ENCODE measurements around the gene HAGH. TPM values are rescaled to one million over a fixed set of nuclear protein-coding genes. Genes with fewer than 3 reads are reported as not detected.

Gene HAGH
- total RNA-seq, 1 experiment from 2014 or later = 36.0 TPM

DNA sequence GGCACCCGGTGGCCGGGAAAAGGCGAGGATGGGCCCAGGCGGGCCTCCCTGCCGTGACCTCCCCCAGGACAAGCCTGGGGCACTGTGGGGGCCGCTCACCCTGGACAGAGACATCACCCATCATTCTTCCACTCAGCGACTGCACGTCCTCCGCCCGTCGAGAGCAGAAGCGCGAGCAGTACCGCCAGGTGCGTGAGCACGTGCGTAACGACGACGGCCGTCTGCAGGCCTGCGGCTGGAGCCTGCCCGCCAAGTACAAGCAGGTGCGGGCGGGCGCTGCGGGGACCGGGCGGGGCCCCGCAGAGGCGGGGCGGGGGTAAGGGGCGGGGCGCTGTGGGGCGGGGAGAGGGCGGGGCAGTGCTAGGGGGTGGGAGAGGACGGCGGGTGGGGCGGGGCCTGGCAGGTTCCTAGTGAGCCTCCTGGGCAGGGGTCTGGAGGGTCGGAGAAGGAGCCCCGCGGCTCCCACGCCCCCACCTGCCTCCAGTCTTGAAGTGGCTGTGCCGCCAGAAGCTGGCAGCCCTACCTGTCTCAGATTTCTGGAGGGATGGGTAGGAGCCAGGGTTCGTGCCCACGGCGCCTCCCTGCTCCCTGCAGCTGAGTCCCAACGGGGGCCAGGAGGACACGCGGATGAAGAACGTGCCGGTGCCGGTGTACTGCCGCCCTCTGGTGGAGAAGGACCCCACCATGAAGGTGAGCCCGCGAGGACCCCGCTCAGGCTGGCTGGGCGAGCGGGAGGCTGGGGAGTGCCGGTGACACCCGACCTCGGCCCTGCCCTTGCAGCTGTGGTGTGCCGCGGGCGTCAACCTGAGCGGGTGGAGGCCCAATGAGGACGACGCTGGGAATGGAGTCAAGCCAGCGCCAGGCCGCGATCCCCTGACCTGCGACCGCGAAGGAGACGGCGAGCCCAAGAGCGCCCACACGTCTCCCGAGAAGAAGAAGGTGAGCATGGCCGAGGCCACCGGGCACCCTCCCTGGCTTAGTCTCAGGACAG lies 62.8 kb downstream of the HAGH start (continued):
- TF ChIP-seq, protein P1, sequence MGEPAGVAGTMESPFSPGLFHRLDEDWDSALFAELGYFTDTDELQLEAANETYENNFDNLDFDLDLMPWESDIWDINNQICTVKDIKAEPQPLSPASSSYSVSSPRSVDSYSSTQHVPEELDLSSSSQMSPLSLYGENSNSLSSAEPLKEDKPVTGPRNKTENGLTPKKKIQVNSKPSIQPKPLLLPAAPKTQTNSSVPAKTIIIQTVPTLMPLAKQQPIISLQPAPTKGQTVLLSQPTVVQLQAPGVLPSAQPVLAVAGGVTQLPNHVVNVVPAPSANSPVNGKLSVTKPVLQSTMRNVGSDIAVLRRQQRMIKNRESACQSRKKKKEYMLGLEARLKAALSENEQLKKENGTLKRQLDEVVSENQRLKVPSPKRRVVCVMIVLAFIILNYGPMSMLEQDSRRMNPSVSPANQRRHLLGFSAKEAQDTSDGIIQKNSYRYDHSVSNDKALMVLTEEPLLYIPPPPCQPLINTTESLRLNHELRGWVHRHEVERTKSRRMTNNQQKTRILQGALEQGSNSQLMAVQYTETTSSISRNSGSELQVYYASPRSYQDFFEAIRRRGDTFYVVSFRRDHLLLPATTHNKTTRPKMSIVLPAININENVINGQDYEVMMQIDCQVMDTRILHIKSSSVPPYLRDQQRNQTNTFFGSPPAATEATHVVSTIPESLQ (CRISPR knock-in tag; IDR thresholded peaks at IDR 0.05) = no peak
- TF ChIP-seq, protein P2, sequence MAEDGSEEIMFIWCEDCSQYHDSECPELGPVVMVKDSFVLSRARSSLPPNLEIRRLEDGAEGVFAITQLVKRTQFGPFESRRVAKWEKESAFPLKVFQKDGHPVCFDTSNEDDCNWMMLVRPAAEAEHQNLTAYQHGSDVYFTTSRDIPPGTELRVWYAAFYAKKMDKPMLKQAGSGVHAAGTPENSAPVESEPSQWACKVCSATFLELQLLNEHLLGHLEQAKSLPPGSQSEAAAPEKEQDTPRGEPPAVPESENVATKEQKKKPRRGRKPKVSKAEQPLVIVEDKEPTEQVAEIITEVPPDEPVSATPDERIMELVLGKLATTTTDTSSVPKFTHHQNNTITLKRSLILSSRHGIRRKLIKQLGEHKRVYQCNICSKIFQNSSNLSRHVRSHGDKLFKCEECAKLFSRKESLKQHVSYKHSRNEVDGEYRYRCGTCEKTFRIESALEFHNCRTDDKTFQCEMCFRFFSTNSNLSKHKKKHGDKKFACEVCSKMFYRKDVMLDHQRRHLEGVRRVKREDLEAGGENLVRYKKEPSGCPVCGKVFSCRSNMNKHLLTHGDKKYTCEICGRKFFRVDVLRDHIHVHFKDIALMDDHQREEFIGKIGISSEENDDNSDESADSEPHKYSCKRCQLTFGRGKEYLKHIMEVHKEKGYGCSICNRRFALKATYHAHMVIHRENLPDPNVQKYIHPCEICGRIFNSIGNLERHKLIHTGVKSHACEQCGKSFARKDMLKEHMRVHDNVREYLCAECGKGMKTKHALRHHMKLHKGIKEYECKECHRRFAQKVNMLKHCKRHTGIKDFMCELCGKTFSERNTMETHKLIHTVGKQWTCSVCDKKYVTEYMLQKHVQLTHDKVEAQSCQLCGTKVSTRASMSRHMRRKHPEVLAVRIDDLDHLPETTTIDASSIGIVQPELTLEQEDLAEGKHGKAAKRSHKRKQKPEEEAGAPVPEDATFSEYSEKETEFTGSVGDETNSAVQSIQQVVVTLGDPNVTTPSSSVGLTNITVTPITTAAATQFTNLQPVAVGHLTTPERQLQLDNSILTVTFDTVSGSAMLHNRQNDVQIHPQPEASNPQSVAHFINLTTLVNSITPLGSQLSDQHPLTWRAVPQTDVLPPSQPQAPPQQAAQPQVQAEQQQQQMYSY (CRISPR knock-in tag; IDR thresholded peaks at IDR 0.05) = 0 out of 2 replicates have a peak, but pooled peaks have one; percentile 52
- peak; percentile 85; the same call in 1 of the 2 replicates for TF ChIP-seq TCF7 (CRISPR knock-in tag; IDR thresholded peaks at IDR 0.05; ENCODE audit: low read depth)
- peak; percentile 68; the same call in 1 of the 2 replicates for TF ChIP-seq MYBL2 (CRISPR knock-in tag; IDR thresholded peaks at IDR 0.05)
- TF ChIP-seq GABPB1 (CRISPR knock-in tag; IDR thresholded peaks at IDR 0.05) = no peak
- TF ChIP-seq, protein P3, sequence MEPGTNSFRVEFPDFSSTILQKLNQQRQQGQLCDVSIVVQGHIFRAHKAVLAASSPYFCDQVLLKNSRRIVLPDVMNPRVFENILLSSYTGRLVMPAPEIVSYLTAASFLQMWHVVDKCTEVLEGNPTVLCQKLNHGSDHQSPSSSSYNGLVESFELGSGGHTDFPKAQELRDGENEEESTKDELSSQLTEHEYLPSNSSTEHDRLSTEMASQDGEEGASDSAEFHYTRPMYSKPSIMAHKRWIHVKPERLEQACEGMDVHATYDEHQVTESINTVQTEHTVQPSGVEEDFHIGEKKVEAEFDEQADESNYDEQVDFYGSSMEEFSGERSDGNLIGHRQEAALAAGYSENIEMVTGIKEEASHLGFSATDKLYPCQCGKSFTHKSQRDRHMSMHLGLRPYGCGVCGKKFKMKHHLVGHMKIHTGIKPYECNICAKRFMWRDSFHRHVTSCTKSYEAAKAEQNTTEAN (CRISPR knock-in tag; IDR thresholded peaks at IDR 0.05) = peak; percentile 70; the same call in 1 of the 2 replicates
- TF ChIP-seq ETV6 (CRISPR knock-in tag; IDR thresholded peaks at IDR 0.05) = peak; percentile 58; the same call in 1 of the 2 replicates
- TF ChIP-seq, protein P4, sequence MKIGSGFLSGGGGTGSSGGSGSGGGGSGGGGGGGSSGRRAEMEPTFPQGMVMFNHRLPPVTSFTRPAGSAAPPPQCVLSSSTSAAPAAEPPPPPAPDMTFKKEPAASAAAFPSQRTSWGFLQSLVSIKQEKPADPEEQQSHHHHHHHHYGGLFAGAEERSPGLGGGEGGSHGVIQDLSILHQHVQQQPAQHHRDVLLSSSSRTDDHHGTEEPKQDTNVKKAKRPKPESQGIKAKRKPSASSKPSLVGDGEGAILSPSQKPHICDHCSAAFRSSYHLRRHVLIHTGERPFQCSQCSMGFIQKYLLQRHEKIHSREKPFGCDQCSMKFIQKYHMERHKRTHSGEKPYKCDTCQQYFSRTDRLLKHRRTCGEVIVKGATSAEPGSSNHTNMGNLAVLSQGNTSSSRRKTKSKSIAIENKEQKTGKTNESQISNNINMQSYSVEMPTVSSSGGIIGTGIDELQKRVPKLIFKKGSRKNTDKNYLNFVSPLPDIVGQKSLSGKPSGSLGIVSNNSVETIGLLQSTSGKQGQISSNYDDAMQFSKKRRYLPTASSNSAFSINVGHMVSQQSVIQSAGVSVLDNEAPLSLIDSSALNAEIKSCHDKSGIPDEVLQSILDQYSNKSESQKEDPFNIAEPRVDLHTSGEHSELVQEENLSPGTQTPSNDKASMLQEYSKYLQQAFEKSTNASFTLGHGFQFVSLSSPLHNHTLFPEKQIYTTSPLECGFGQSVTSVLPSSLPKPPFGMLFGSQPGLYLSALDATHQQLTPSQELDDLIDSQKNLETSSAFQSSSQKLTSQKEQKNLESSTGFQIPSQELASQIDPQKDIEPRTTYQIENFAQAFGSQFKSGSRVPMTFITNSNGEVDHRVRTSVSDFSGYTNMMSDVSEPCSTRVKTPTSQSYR (CRISPR knock-in tag; IDR thresholded peaks at IDR 0.05) = peak; percentile 73; the same call in 1 of the 2 replicates
- TF ChIP-seq NR3C1 (CRISPR knock-in tag; conservative IDR thresholded peaks at IDR 0.05; ENCODE audit: low read depth) = 0 out of 2 replicates have a peak, but pooled peaks have one; percentile 53
- TF ChIP-seq JUN (CRISPR knock-in tag; IDR thresholded peaks at IDR 0.05) = peak; percentile 37; the same call in 1 of the 2 replicates
- 0 out of 2 replicates have a peak, but pooled peaks have one; percentile 18 for TF ChIP-seq ATF1 (CRISPR knock-in tag; IDR thresholded peaks at IDR 0.05)
- peak; percentile 91 for TF ChIP-seq FOXP1 (CRISPR knock-in tag; IDR thresholded peaks at IDR 0.05; ENCODE audit: borderline replicate concordance)
- TF ChIP-seq, protein P5, sequence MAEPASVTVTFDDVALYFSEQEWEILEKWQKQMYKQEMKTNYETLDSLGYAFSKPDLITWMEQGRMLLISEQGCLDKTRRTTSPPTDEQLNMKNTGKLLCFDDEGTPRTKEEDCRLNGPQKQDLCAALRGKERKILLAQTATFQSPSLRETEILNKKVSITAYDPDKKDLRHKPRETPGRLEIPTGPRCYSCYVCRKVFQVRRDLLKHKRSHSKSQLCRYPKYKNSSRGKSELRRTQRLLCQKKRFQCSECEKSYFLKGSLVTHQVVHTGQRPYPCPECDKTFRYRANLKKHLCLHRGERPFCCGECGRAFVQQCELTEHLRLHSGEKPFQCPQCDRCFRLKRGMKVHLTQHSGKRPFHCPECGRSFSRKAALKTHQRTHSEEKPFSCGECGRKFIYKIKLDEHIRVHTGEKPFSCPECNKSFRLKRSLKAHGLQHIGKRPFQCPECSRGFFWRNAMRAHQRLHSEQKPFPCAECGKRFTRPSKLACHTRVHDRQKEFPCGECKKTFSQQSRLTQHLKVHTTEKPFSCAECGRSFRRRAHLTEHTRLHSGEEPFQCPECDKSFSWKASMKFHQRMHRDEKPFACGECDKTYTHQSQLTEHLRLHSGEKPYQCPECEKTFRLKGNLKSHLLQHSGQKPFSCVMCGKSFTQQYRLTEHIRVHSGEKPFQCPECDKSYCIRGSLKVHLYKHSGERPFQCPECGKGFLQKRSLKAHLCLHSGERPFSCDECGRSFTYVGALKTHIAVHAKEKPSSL (CRISPR knock-in tag; conservative IDR thresholded peaks at IDR 0.05) = no peak
- TF ChIP-seq, protein P6, sequence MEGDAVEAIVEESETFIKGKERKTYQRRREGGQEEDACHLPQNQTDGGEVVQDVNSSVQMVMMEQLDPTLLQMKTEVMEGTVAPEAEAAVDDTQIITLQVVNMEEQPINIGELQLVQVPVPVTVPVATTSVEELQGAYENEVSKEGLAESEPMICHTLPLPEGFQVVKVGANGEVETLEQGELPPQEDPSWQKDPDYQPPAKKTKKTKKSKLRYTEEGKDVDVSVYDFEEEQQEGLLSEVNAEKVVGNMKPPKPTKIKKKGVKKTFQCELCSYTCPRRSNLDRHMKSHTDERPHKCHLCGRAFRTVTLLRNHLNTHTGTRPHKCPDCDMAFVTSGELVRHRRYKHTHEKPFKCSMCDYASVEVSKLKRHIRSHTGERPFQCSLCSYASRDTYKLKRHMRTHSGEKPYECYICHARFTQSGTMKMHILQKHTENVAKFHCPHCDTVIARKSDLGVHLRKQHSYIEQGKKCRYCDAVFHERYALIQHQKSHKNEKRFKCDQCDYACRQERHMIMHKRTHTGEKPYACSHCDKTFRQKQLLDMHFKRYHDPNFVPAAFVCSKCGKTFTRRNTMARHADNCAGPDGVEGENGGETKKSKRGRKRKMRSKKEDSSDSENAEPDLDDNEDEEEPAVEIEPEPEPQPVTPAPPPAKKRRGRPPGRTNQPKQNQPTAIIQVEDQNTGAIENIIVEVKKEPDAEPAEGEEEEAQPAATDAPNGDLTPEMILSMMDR (IDR thresholded peaks at IDR 0.05) = peak; percentile 48
- TF ChIP-seq, protein P7, sequence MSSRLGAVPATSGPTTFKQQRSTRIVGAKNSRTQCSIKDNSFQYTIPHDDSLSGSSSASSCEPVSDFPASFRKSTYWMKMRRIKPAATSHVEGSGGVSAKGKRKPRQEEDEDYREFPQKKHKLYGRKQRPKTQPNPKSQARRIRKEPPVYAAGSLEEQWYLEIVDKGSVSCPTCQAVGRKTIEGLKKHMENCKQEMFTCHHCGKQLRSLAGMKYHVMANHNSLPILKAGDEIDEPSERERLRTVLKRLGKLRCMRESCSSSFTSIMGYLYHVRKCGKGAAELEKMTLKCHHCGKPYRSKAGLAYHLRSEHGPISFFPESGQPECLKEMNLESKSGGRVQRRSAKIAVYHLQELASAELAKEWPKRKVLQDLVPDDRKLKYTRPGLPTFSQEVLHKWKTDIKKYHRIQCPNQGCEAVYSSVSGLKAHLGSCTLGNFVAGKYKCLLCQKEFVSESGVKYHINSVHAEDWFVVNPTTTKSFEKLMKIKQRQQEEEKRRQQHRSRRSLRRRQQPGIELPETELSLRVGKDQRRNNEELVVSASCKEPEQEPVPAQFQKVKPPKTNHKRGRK (CRISPR knock-in tag; IDR thresholded peaks at IDR 0.05; ENCODE audit: borderline replicate concordance) = no peak

Data from WTC11 (cell line).